NCI-H2107 treated with DMSO at 0.1 percent for 48 hours (cell line): ENCODE measurements around the gene CPT1B.
"Not testable (repeated sequence)": the region's sequence is repeated elsewhere in the genome, so short reads cannot be mapped to it uniquely, and the experiment has no call there.

Source experiments
- DNase-seq: peaks from one replicate; lab custom pipeline; 2025; ENCODE audit not compliant: unreplicated experiment; lab: John Stamatoyannopoulos, UW

CPT1B gene

GRCh38 chr22:50547263-50547985, 30.8 kb downstream of the CPT1B start:
- DNase-seq: no peak

DNA sequence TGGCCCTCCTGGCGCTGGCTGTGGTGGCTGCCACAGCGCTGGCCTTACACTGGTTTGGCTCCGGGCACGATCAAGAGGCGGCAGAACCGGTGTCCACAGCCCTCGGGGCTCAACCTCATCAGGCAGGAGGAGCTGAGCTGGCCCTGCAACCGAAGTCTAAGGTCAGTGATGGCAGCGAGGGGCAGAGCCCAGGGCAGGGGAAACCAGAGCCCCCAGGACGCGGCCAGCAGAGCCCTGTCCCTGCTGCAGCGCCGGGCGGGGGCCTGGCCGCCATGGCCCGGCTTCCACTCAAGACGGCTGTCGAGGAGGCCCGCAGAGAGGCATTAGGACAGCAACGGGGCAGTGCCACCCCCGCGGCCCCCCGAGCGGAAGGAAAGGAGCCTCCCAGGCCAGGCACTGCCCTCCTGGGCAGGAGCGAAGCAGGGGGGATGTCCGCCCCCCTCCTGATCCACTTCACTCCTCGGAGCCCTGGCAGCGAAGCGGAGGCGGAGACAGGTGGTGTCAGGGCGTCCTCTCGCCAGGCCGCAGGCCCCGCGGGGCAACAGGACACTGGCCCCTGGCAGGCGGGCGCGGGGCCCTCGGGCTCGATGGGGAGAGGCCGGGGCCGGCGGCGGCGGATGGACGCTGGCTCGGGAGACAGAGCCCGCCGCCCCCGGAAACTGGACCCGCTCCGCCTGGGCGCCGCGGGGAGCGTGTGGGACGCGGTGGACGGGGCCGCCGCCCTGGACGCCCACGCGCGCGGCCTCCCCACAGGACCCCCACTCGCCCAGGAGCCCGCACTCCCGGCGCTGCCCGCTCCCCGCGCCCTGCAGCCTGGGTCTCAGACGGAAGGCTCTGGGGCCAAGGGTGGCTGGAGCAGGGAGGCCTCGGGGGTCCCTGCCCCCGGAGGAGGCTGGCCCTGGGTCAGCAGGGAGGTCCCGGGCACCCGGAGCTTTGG, 31.6 kb downstream of the CPT1B start:
- DNase-seq: no peak

GRCh38 chr22:50545522-50546325, 32.5 kb downstream of the CPT1B start, which contains the start of gene KLHDC7B:
KLHDC7B (plus strand) TSS chr22:50545899; CDS start chr22:50546244, 345 bp downstream.
- no peak for DNase-seq

- DNase-seq: no peak
Observed at GRCh38 chr22:50544746-50545253, 33.4 kb downstream of the CPT1B start.

- no peak for DNase-seq
Observed at GRCh38 chr22:50544078-50544745, 34.0 kb downstream of the CPT1B start.

DNA sequence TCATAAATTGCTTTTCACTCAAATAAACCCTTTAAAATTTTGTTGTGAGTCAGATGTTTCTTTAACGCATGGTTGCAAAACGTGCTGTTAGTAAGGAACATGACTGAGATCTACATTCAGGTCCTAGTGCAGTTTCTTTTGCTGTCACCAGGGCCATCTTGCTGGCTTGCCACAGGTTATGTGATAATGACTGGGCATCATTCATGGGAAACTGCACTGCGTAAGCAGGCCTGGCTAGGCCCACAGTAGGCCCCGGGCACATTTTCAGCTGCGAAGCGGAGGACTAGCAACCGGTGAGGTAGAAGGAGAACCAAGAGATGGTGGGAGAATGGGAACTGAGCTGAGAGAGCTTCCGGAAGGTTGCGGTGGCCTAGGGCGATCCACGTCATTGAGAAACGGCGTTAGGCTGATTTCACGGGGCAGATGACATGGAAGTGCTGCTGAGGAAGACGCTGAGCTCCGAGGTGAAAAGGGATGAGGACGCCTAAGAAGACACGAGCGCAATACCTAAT, 35.8 kb downstream of the CPT1B start:
- no peak for DNase-seq

- DNase-seq: not testable (repeated sequence)
Observed at GRCh38 chr22:50541667-50542026, 36.6 kb downstream of the CPT1B start.

- no peak for DNase-seq
Observed at GRCh38 chr22:50540381-50540780, 37.8 kb downstream of the CPT1B start.

GRCh38 chr22:50537765-50538164, 40.5 kb downstream of the CPT1B start:
- no peak for DNase-seq

DNA sequence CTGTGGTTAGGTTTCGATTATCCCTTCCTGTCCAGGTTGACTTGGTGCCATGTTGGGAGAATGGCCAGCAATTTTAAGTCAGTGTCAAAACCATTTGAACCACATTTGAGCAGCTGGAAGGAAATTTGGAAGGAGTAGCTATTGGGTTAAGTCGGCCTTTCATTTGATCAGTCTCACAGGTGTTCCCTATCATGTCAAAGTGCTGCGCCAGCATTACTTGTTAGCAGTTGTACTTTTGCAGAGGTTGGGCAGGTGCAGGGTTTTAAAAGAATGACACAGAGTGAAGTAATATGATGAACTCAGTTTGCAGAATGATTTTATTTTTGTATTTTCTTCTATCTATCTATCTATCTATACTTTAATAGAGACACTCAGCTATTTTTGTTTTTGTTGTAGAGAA, 42.0 kb downstream of the CPT1B start:
- no peak for DNase-seq

DNA sequence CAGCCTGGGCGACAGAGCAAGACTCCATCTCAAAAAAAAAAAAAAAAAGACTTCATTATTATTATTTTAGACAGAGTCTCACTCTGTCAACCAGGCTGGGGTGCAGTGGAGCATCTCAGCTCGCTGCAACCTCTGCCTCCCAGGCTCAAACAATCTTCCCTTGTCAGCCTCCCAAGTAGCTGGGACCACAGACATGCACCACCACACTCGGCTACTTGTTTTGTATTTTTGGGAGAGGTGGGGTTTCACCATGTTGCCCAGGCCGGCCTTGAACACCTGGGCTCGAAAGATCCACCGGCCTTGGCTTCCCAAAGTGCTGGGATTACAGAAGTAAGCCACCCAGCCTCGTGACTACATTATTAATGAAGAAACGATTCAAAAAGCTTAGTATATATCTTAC, 43.1 kb downstream of the CPT1B start:
- no peak for DNase-seq

DNA sequence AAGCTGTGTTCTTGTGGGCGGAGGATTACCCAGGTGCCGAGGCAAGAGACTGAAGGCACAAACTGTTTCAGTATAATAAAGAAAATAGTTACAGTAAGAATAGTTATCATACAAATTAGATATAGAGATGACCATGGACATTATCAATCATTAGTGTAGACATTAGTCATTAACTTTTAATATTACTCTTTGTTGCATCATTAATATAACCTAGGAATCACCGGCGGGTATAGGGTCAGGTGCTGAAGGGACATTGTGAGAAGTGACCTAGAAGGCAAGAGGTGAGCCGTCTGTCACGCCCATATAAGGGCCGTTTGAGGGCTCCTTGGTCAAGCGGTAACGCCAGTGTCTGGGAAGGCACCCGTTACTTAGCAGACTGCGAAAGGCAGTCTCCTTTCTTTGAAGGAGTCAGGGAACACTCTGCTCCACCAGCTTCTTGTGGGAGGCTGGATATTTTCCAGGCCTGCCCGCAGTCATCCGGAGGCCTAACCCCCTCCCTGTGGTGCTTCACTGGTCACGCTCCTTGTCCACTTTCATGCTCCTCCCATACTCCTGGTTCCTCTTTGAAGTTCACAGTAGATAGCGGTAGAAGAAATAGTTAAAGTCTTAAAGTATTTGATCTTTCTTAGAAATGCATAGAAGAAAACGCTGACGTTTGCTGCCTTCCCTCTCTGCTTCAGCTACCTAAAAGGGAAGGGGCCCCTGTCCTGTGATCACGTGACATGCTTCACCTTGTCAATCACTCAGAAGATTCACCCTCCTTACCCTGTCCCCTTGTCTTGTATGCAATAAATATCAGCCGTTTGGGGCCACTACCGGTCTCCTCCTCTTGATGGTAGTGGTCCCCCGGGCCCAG, 44.1 kb downstream of the CPT1B start:
- not testable (repeated sequence) for DNase-seq

GRCh38 chr22:50532824-50533796, 45.1 kb downstream of the CPT1B start:
- DNase-seq: no peak

DNA sequence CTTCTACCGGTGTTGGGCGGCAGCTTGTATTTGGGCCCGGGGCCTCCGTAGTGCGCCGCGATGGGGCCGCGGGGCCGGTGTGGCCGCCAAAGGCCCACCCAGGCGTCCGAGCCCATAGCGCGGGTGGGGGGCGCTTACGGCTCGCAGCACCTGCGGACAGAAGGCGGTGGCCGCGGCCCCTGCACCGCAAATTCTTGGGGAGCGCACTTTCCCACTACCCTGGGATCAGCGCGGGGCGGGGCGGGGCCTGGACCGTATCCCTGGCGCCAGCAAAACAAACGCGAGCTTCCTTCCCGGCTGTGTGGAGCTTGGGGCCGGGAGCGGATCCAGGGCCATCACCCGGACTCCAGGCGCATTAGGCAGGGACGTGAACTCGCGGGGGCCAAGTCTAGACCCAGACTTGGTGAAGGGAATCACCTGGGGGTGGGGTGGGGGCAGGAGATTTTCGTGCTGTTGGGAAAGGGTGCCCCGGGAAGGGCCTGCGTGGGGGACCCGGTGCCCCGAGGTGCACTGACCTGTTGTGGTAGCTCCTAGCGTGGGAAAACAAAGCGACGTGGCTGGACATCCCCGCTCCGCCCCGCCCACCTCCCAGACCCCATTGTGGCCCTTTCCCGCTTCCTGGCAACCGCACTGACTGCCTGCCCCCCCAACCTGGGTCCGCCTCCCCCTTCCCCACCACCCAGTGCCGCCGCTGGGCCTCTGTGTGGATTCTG, 46.1 kb downstream of the CPT1B start:
- DNase-seq: no peak

DNA sequence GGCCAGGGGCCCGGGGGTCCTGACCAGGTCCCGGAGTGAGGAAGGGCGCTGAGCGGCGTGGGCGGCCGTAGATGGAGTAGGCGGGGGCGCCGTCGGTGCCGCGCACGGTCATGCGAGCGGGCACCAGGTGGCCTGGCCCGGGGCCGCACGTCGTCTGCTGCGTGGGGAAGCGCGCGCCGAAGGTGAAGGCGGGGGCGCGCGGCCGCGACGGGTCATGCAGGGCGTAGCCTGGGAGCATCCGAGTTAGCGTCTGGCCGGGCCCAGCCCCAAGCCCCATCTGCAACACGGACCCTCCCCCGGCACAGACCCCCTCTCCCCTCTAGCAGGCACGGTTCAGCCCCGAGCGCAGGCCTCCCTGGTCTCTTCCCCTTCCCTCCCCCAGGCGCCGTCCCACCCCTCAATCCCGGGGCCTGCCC, 46.7 kb downstream of the CPT1B start:
- DNase-seq: no peak

GRCh38 chr22:50530877-50531545, 47.2 kb downstream of the CPT1B start:
- DNase-seq: no peak

DNA sequence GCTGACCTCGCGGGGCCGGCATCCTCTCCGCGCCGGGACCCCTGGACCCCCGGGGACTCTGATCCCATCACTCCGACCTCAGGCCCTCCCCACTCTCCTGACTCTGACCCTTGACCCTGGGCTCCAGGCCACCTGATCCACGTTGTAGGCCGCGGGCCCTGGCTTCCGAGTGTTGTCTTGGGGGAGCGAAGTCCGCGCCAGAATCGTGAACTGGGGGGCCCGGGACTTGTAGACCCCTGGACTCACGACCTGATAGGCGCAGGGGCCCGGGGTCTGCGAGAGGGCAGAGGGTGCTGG, 47.7 kb downstream of the CPT1B start:
- DNase-seq: no peak
